ENCODE data around the gene ZSWIM7.
A peak's percentile ranks its signal among the peaks of the same experiment; 100 is the strongest.
"Not testable (repeated sequence)": the region's sequence is repeated elsewhere in the genome, so short reads cannot be mapped to it uniquely, and the experiment has no call there.

ZSWIM7 gene

DNA sequence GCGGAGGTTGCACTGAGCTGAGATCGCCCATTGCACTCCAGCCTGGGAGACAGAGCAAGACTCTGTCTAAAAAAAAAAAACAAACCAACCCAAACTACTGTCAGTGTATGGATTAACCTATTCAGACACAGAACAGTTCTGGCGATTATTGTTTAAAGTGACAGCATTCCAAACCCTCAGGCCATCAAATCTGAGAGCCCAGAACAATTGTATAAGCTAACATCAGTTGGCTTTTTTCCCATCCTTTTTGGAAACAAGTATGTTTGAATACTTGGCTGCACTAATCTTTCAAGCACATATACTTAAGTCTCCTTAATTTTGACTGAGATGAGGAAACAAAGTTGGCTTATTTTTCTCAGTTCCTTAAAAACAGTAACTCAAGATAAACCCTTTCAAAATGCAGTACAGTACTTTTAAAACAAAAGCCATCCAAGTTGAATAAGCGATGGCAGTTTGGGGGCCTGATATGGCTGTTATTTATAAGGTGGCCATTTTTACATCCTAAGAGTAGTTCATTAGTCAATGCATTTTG lies 1.4 kb downstream of the ZSWIM7 start:
- DNase-seq, result no peak

DNA sequence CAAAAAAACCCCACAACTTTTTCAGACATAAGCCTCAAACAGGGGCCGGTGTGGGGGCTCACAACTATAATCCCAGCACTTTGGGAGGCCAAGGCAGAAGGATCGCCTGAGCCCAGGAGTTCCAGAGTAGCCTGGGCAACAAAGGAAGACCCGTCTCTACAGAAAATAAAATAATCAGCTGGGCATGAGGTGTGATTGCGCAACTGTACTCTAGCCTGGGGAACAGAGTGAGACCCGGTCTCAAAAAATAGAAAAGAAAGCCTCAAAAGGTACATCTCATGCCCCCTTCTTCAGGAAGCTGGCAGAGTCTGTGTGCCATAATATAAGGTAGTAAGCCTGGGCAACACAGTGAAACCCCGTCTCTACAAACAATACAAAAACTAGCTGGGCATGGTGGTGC lies 3.2 kb downstream of the ZSWIM7 start:
- DNase-seq, result no peak

DNA sequence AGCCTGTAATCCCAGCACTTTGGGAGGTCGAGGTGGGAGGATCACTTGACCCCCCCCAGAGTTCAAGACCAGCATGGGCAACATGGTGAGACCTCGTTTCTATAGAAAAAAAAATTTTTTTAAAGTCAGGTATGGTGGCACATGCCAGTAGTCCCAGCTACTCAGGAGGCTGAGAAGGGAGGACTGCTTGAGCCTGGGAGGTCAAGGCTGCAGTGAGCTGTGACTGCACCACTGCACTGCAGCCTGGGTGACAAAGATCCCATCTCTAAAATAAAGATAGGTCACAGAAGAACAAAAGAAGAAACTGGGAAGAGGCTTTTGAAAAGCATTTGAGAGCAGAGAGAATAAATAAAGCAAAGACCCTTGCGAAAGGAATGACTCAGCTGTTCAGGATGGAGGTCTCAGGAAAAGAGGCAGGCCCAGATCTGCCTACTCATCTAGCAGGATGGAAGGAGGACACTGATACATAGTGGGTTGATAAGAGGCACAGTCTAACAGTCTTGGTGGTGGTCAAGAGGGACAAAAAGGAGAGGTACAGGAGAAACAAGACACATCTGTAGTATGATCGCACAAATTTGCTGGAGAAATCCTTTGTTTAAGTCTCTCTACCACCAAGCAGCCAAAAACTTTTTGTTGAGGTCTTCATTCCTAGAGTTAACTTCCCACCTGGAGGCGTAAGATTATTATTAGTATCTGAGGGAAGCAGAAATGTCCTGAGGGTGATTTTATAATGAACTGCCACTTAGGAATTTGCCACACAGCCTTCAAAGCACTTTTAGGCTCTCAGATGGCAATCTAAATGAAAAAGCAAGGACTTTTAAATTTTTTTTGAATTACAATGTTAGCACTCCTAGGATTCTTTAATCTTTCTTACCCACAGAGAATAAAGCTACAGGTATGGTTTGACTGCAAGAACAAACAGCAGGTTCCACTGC lies 17.6 kb downstream of the ZSWIM7 start:
- DNase-seq, result no peak

DNA sequence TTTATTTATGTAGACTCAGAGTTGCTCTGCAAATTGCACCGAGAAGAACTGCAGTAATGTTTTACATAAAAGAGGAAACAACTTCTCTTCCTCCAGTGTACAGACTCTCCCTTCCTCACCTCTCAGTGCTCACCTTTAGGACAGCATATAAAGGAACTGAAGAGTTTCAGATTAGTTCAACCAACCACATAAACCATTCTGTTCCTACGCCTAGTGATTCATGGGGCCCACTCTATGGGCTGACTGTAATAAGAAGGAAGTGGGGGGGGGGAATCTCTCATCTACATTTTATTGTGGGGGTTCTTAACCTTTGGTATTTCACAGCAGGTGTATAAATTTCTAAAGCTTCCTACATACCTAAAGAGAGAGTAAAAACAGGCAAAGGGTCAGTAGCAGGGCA lies 18.3 kb downstream of the ZSWIM7 start:
- no peak for DNase-seq

DNA sequence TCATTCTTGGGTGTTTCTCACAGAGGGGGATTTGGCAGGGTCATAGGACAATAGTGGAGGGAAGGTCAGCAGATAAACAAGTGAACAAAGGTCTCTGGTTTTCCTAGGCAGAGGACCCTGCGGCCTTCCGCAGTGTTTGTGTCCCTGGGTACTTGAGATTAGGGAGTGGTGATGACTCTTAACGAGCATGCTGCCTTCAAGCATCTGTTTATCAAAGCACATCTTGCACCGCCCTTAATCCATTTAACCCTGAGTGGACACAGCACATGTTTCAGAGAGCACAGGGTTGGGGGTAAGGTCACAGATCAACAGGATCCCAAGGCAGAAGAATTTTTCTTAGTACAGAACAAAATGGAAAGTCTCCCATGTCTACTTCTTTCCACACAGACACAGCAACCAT lies 20.5 kb downstream of the ZSWIM7 start:
- not testable (repeated sequence) for DNase-seq

DNA sequence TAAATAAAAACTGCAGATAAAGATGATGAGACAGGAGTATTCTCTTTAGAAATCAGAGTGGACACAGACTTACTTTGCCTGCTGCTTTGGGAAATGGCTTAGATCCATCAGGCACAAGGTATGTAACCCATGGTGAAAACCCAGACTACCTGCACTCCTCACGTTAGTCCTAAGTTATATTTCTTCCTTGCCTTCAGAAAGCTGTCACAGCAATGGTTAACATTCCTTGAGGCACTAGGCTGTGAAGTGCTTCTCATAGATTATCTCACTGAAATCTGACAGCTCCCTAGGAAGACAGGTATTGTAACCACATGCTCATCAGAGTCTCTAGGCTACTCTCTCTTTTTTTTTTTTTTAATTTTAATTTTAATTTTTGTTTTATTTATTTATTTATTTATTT lies 20.9 kb downstream of the ZSWIM7 start:
- DNase-seq, result no peak

DNA sequence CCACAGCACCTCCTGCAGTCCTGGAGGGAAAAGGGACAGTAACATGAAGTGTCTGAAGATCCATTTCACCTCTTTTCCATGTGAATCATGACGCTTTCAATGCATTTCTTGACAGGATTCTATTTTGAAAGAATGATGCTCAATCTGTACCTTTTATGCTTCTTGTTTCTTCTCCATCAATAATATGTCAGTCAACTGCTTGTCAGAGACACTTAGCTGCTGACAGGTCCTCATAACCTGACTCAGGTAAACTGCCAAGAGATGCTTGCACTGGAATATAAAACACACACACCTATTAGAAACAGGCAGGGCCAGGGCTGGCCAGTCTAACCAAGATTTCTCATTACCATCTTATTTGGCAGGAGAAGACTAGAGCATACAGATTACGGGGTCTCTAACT lies 21.6 kb downstream of the ZSWIM7 start:
- DNase-seq, result no peak

DNA sequence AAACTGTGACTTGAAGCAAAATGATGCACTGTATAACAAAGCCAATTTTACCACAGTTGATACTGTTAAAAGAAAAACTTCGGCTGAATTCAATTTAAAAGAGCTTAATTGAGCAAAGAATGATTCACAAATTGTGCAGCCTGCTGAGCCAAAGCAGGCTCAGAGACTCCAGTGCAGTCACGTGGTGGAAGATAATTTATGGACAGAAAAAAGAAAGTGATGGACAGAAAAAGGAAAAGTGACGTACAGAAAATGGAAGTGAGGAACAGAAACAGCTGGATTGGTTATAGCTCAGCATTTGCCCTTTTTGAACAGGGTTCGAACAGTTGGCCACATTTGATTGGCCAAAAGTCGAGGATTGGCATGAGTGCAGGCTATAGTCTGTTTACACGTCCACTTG lies 25.7 kb downstream of the ZSWIM7 start:
- DNase-seq, result no peak

DNA sequence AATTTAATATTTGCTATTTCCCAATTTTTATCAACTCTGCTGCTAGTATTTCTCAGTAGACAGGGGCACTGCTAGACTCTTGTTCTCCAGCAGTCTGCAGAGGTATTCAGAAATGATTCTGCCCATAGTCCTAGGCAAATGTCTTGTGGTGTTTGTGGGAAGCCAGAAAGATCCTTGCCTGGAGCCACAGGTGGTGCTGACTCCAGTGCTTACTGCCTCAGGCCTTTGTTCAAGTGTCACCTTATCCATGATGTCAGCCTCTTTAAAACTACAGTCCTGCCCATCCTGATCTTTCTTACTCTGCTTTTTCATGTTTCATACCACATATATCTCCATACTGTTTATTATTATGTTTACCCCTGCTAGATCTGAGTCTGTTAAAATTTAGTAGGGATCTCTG lies 26.5 kb downstream of the ZSWIM7 start:
- DNase-seq, result no peak

DNA sequence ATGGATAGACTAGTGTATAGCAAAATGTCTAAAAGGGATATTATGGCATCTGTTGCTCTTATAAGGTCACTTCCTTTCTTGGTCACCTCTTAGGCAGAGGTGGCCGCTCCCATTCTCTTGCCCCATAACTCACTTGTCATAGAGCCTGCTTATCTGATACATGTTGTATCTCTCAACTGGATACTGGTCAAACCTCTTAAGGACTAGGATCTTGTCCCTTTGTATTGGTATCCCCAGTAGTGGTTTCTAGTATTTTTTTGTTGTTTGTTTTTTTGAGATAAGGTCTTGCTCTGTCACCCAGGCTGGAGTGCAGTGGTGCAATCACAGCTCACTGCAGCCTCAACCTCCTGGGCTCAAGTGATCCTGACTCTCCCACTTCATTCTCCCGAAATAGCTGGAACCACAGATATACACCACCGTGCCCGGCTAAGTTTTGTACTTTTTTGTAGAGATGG lies 27.0 kb downstream of the ZSWIM7 start:
- DNase-seq, result no peak

DNA sequence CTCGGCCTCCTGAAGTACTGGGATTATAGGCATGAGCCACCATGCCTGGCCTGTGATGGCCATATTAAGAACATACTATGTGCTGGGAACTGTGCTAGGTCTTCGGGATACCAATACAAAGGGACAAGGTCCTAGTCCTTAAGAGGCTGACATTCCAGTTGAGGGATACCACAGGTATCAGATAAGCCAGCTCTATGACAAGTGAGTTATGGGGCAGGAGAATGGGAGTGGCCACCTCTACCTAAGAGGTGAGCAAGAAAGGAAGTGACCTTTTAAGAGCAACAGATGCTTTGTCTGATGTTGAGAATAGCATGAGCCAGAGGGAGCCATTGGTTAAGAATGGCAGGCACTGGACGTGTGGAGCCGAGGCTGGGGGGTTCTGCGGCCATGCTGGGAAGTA lies 27.6 kb downstream of the ZSWIM7 start:
- DNase-seq, result no peak

DNA sequence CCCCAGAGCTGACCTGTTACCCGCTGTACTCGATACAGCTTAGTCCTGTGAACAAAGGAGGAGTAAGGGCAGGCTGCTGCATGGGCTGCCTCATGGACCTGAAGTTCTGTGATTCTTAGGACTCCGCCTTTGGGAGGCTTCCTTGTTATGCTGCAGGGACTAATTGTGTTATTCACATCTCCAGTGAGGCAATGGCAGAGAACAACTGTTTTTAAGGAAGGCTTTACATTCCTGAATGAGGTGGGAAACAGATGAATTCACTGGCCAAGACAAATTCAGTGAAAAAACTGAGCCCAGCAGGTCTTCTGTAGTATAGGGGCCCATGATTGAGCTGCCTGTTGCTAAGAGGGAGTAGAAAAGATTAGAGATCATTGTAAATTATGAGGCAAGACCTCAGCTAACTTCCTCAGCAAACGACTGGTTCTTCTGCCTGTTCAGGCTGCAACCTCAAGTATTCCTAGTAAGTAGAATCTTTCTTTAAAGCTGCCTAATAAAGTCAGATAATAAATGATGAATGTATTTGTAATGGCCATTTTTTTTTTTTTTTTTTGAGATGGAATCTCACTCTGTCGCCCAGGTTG lies 28.3 kb downstream of the ZSWIM7 start:
- no peak for DNase-seq

DNA sequence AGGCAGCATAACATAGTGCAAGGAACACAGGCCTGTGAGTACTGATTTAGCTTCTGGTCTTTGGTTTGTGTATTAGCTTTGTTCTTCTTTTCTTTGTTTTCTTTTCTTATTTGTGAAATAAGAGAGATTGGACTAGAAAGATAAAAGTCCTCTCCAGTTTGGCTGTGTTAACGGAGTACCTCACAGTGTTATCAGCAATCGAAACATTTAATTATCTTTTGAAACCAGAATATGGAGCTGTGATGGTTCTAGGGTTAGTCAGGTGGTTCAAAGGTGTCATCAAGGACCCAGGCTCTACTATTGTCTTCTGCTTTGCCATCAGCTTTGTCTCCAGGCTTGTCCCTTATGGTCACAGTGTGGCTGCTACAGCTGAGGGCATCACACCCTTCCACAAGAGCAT lies 29.0 kb downstream of the ZSWIM7 start:
- DNase-seq, result no peak

DNA sequence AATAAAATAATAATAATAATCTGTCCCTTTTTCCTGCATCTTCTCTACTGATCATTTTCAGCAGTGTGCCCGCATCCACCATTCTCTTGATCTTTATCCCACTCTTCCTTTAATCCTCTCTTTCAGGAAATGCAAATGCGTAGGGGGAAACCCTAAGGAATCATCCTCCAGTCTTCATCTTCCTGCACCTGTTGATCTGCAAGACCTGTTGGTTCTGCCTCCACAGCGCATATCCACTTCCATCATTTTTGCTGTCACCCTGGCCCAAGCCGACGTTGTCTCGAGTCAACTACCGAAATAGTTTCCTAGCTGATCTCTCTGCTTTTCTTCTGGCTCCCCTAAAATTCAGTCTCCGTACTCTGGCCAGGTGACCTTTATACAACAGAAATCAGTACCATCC lies 30.0 kb downstream of the ZSWIM7 start:
- DNase-seq, result no peak

DNA sequence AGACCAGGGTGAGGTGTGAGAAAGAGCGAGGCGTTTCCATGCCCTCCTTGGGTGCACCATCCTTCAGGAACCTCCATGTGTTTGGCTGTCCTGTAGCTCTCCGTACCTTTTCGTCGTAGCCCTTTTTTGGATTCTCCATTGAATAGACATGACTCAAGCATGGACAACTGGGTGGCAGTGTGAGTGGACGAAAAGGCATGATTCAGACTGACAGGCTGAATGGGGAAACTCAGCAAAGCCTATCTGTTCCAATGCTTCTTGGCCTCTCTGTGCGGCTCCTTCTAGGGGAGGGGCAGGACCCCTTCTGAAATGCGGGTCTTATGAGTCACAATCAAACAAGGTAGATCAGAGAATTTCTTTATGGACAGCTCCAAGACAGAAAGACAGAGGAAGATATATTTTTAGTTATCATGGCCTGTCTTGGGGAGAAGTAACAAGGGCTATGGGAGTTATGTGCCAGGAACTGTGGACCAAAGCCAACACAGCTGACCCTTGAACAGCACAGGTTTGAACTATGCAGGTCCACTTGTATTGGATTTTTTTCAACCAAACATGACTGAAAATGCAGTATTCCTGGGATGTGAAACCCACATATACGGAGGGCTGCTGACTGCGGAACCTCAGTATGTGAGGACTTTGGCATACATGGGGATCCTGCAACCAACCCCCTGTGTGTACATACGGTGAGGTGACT lies 31.7 kb downstream of the ZSWIM7 start:
- no peak for DNase-seq

DNA sequence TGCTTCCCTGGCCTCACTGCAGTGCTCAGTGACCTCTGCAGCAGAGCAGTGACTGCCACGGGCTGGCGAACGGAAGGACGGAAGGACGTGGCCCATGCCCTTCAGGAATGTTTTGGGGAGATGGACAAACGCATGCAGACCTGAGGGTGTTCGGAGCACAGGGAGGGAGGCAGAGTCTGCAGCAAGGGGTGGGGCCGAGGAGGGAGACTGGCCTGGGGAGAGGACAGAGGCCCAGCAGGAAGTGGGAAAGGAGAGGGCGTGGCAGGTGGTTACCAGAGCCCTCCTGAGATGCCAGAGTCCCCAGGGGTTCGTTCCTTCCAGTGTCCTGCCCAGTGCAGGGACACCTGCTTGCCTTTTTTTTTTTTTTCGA lies 32.6 kb downstream of the ZSWIM7 start:
- peak; percentile 1 for DNase-seq

DNA sequence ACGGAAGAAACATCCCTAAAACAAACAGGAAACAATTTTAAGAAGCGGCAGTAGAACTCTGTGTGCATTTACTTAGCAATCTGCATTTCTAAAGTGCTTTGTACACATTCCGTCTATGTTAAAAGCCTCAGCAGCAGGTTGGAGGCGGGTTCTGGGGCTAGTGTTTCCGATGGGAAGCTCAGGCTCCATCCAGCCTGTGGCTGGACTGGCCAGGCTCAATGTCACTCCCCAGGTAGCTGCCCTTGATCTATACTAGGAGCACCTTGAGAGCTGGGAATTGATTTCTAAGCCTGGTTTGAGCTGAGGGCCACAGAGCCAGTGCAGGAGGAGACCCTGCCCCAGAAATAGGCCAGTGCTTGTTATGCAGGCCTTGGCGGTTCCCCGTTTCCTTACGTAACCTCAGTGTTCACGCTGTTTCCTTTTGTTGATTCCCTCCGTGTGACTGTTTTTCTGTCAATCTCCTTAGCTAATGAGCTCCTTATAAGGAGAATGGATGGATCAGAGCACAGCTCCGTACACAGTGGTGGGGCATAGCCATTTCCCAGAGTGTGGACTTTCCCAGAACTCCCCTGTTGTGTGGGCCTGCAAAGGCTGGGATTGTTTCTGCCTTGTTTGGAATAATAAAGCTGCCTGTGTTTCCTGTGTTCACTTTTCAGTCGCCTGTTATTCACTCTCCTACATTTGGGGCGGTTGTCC lies 33.2 kb downstream of the ZSWIM7 start:
- peak; percentile 21 for DNase-seq

DNA sequence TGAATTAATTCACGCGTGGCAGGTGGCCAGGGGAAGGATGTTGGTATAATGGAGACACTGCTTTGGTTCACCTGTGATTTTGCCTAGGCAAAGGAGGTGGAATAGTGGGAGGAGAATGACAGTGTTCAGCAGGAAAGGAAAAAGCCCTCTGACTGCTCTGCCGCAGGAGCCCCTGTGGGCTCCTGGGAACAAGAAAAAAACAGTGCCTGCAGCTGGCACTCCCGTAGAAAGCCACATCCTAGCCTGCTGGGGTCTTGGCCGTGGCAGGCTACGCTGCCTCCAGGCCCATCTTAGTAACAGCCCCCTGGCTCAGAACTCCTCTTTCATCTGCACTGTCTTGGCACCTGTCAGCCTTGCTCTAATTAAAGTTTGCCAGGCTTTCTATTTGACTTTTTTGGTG lies 34.0 kb downstream of the ZSWIM7 start:
- no peak for DNase-seq

DNA sequence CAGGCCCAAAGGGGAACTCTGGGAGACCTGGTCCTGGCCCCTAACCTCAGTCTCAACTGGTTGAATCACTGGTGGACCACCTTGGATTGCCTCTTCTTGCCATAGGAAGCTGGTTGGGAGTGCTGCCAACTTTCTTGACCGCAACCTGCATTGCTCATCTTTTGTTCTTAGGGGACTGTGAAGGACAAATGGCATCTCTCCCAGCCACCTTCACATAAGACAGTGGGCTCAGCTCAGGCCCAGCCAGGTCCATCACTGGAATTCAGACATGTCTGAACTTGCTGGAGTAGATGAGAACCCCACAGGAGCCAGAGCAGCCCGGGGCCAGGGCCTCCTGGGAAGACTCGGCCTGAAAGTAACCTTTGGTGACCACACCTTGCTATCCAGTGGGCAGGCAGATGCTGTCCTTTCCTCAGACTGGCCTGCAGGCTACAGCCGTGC lies 35.8 kb downstream of the ZSWIM7 start:
- DNase-seq, result no peak

DNA sequence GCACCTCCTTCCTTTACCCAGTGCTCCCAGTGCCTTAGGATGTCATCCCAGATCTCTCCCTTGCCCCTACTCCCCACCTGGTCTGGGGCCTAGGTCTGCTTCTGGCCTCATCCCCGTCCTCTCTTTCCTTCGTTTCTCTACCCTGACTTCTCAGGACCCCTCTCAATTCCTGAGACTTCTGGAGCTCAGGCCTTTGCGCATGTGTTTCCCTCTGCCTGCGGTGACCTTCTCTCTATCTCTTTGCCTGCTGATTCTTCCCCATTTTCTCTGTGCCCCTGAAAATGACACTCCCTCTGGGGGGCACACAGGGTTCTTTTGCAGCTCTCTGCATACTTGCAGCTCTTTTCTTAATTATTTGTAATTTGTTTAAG lies 41.0 kb downstream of the ZSWIM7 start:
- no peak for DNase-seq

DNA sequence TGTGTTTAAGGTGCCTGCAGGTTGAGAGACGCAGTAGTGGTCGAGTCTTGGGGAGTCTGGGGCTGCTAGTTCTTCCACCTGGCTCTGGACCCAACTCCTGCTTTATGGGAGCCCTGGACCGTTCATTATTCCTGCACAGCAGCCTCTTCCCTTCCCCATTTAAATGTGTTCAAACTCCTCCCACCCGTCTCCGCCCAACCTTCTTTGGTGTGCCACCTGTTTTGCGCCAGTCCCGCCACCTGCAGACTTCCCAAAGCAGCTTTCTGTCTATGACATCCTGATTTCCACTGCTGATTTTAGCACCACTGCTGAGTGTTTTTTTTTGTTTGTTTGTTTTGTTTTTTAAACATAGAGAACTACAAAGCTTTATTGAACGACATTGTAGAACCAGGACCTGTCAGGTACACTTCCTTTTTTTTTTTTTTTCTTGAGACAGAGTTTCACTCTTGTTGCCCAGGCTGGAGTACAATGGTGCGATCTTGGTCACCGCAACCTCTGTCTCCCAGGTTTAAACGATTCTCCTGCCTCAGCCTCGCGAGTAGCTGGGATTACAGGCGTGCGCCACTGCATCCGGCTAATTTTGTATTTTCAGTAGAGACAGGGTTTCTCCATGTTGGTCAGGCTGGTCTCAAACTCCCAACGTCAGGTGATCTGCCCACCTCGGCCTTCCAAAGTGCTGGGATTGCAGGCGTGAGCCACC lies 41.7 kb downstream of the ZSWIM7 start:
- no peak for DNase-seq

DNA sequence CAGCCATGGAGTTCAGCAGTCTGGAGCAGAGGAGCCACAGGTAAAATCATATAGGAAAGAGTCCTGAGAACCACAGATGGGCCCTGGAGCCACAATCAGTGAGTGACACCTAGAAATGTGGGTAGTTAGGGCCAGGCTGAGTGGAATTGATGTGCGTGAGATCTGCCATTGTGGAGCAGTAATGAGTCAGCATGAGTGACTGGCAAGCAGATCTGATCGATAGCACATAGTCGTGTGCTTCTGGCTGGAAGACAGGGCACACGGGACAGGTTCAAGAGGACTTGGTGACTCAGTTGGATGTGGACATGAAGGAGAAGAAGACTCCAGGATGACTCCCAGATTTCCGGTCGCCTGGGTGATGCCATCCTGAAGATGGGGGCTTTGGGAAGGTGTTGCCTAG lies 42.3 kb downstream of the ZSWIM7 start:
- DNase-seq, result no peak
